Measurements from ENCODE around the gene GAPDHS. TPM values are rescaled to one million over a fixed set of nuclear protein-coding genes. Genes with fewer than 3 reads are reported as not detected.

The GAPDHS gene
- polyA plus RNA-seq, 1 of the 3 experiments (the other 2 are of a cell fraction), result not detected

DNA sequence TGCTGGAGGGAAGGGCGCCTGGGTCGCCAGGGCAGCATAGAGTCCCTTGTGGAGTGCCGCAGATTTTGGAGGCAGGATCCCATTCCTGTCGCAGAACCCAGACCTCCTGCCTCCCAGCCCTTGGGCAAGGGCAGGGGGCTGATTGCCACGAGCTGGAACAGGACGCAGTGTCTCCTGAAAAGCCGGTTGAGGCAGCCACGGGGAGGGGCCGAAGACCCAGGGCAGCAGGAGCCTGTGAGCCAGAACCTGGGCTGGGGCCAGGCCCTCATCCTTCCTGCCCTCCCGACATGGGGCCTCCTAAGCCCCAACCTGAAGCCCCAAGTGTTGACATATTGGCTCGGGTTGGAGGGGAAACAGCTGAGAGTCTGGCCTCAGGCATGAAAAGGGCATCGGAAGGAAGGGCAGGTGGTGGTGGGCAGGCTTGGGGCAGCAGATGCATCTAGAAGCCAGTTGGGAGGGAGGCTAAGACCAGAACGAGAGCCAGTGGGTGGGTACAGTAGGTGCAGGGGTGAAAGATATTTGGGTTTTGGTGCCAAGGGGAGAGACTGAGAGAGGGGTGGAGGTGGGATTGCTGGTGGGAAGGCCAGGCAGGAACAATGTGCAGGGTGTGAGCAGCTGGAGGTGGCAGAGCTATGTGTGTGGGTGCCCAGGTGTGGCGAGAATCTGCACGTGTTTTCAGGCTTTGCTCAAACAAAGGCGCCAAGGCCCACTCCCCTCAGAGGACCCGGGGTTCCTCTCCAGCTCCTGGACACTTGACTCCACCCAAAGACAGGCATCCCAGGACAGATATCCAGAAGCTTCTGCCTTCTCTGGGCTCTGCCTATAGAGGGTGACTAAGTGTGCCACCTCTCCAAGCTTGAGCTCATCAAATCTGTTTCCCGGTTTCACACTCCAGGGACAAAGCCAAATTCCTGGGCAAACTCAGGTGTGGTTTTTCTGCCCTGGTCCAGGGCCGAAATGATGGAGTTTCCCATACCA is 3.7 kb upstream of the GAPDHS start:
- Histone ChIP-seq H3K9me2 (no peaks in the 10 kb centered on the region), H3K4me3 (ENCODE audit: low read depth in 2 of 2, low read length in 1 of 2) (no peak overlapping the region), H3K27ac (ENCODE audit: low read depth in 2 of 2, low read length in 1 of 2) (no peak overlapping the region), H3K27me3 (ENCODE audit: insufficient read depth) (peaks cover 82% of the 10 kb centered on the region), H3K36me3 (replicated peaks in 1 of 2; ENCODE audit: control insufficient read depth in 1 of 2, insufficient read depth in 2 of 2, low read length in 1 of 2) (no peaks in the 10 kb centered on the region), H3F3A (replicated peaks; ENCODE audit: insufficient read depth) (no peaks in the 10 kb centered on the region), H3K9ac (no peak overlapping the region), H3K9me3 (no peaks in the 10 kb centered on the region), H3K79me2 (ENCODE audit: insufficient read depth) (no peaks in the 10 kb centered on the region), H2AFZ (ENCODE audit: low read depth) (no peak overlapping the region), H3K4me2 (no peak overlapping the region), H4K20me1 (ENCODE audit: insufficient read depth) (no peaks in the 10 kb centered on the region), H3K4me1 (ENCODE audit: control insufficient read depth in 1 of 2, insufficient read depth in 2 of 2, low read depth in 1 of 2, low read length in 1 of 2) (no peaks in the 10 kb centered on the region; a peak in 1 of 4 replicates)
- ChIA-PET CTCF (interaction anchor here (0.7 to 2.6 kb wide), 3 partner anchors 19 to 35 kb away, joined by 3 to 10 read pairs (median 6); no protein-coding TSS in a partner anchor), POLR2A (no interaction called here)
- no peak for DNase-seq
- TF ChIP-seq GABPA (IDR thresholded peaks at IDR 0.05; ENCODE audit: low read depth) (no peak), RXRA (IDR thresholded peaks at IDR 0.05; ENCODE audit: borderline replicate concordance, low read depth) (no peak), PBX3 (IDR thresholded peaks at IDR 0.05) (no peak), TAF1 (IDR thresholded peaks at IDR 0.05; ENCODE audit: borderline replicate concordance, low read depth, low read length) (no peak), YY1 (IDR thresholded peaks at IDR 0.05; ENCODE audit: low read depth) (no peak), MEF2A (IDR thresholded peaks at IDR 0.05; ENCODE audit: borderline replicate concordance, low read depth) (no peak), JUND (IDR thresholded peaks at IDR 0.05) (no peak)
- WGBS (ENCODE audit: low lambda C conversion rate), result 17% methylated on average over 12 of the region's 19 CpGs

DNA sequence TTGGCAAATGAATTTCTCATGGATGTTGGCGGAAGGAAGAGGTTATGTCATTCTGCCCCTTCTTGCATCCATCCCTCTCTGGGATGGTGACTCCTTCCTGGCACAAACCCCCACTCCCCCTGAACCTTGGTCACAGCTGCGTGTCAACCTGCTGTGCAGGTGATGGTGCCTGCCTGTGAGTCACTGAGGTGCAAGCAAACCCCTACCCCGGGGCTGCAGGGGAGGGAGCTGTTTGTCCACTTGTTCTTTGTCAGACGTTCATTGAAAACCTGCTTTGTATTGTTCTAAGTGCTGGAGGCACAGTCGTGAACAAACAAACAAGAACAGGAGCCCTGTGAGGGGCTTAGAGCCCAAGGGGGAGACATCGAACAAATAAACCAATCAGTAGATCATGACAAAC is 2.0 kb upstream of the GAPDHS start:
- no peak for DNase-seq
- Histone ChIP-seq H3K9me2 (no peaks in the 10 kb centered on the region), H3K4me2 (no peak overlapping the region), H3K4me3 (ENCODE audit: low read depth in 2 of 2, low read length in 1 of 2) (no peak overlapping the region), H3F3A (replicated peaks; ENCODE audit: insufficient read depth) (no peaks in the 10 kb centered on the region), H3K27me3 (ENCODE audit: insufficient read depth) (peaks cover 82% of the 10 kb centered on the region), H3K9ac (no peak overlapping the region), H3K4me1 (ENCODE audit: control insufficient read depth in 1 of 2, insufficient read depth in 2 of 2, low read depth in 1 of 2, low read length in 1 of 2) (no peaks in the 10 kb centered on the region; a peak in 1 of 4 replicates), H4K20me1 (ENCODE audit: insufficient read depth) (no peaks in the 10 kb centered on the region), H2AFZ (ENCODE audit: low read depth) (no peak overlapping the region), H3K36me3 (replicated peaks in 1 of 2; ENCODE audit: control insufficient read depth in 1 of 2, insufficient read depth in 2 of 2, low read length in 1 of 2) (no peaks in the 10 kb centered on the region), H3K9me3 (no peaks in the 10 kb centered on the region), H3K27ac (ENCODE audit: low read depth in 2 of 2, low read length in 1 of 2) (no peak overlapping the region), H3K79me2 (ENCODE audit: insufficient read depth) (no peaks in the 10 kb centered on the region)
- ChIA-PET POLR2A (no interaction called here), CTCF (interaction anchor here (0.7 to 2.6 kb wide), 3 partner anchors 17 to 600 kb away, joined by 3 to 10 read pairs (median 4); no protein-coding TSS in a partner anchor)
- 21% methylated on average over 6 of the region's 6 CpGs for WGBS (ENCODE audit: low lambda C conversion rate)
- TF ChIP-seq GATA2 (CRISPR knock-in tag; IDR thresholded peaks at IDR 0.05) (no peak), POLR2AphosphoS5 (IDR thresholded peaks at IDR 0.05; ENCODE audit: low read depth, low read length) (no peak), EZH2phosphoT487 (IDR thresholded peaks at IDR 0.05; ENCODE audit: borderline replicate concordance, low read depth) (no peak), YY1 (IDR thresholded peaks at IDR 0.05; ENCODE audit: low read depth) (no peak), RXRA (IDR thresholded peaks at IDR 0.05; ENCODE audit: borderline replicate concordance, low read depth) (no peak), SIN3A (IDR thresholded peaks at IDR 0.05; ENCODE audit: borderline replicate concordance, low read depth, low read length) (no peak), RFX5 (IDR thresholded peaks at IDR 0.05; ENCODE audit: low read length) (no peak), RAD21 (IDR thresholded peaks at IDR 0.05; ENCODE audit: low read length) (no peak)
- TF ChIP-seq, protein P1, sequence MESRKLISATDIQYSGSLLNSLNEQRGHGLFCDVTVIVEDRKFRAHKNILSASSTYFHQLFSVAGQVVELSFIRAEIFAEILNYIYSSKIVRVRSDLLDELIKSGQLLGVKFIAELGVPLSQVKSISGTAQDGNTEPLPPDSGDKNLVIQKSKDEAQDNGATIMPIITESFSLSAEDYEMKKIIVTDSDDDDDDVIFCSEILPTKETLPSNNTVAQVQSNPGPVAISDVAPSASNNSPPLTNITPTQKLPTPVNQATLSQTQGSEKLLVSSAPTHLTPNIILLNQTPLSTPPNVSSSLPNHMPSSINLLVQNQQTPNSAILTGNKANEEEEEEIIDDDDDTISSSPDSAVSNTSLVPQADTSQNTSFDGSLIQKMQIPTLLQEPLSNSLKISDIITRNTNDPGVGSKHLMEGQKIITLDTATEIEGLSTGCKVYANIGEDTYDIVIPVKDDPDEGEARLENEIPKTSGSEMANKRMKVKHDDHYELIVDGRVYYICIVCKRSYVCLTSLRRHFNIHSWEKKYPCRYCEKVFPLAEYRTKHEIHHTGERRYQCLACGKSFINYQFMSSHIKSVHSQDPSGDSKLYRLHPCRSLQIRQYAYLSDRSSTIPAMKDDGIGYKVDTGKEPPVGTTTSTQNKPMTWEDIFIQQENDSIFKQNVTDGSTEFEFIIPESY (IDR thresholded peaks at IDR 0.05; ENCODE audit: borderline replicate concordance, low read depth), result no peak
- TF ChIP-seq, protein P2, sequence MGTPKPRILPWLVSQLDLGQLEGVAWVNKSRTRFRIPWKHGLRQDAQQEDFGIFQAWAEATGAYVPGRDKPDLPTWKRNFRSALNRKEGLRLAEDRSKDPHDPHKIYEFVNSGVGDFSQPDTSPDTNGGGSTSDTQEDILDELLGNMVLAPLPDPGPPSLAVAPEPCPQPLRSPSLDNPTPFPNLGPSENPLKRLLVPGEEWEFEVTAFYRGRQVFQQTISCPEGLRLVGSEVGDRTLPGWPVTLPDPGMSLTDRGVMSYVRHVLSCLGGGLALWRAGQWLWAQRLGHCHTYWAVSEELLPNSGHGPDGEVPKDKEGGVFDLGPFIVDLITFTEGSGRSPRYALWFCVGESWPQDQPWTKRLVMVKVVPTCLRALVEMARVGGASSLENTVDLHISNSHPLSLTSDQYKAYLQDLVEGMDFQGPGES (IDR thresholded peaks at IDR 0.05; ENCODE audit: low read depth, low read length), result no peak
